ENCODE data around the gene RNF144B. TPM values are rescaled to one million over a fixed set of nuclear protein-coding genes. Genes with fewer than 3 reads are reported as not detected.

RNF144B gene
- 4.0 and 5.7 TPM in 2 replicates for total RNA-seq

- DNase-seq (ENCODE audit: low spot score), result peak; percentile 43
- Mint-ChIP-seq H3K36me3 (ENCODE audit: low read depth) (no peaks in the 10 kb centered on the region), H3K9me3 (no peaks in the 10 kb centered on the region), H3K4me1 (ENCODE audit: low read depth) (peaks cover 27% of the 10 kb centered on the region), H3K27me3 (ENCODE audit: low read depth) (peaks cover 12% of the 10 kb centered on the region), H3K27ac (peak within 1 kb of the TSS; percentile 1), H3K4me3 (ENCODE audit: low read depth) (peak within 1 kb of the TSS; percentile 84)
- intact Hi-C loops (cut with micrococcal nuclease), result loop anchor here (2.0 to 5.0 kb wide), 2 partner anchors 58 to 100 kb away; no protein-coding TSS in a partner anchor
Observed at GRCh38 chr6:18387061-18387721, at the start of gene RNF144B. RNF144B (plus strand) TSS chr6:18387350; CDS start chr6:18399535, 12,185 bp downstream.

DNA sequence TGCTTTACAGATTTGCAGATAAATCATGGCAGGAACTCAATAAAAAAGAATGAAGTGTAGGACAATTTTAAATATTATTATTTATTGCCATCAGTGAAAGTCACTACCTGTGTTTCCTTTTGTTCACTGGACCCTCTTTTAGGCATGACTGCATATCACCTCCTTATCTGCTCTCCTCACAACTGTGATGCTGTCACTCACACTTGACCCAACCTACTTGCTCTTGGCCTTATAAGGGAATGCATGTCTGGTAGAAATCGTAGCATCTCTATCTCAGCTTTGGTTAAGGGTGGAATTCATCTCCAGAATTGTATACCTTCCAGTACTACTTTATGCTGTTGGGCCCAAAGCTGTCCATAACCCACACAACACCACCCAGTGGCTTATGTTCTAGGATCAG, 47.6 kb upstream of the RNF144B start:
- peaks cover 5% of the 10 kb centered on the region for H3K27me3 Mint-ChIP-seq (ENCODE audit: low read depth)
- intact Hi-C loops (cut with micrococcal nuclease), result no loop called here
- H3K9me3 Mint-ChIP-seq, result no peaks in the 10 kb centered on the region
- H3K4me3 Mint-ChIP-seq (ENCODE audit: low read depth), result no peak overlapping the region
- no peaks in the 10 kb centered on the region for H3K36me3 Mint-ChIP-seq (ENCODE audit: low read depth)
- H3K4me1 Mint-ChIP-seq (ENCODE audit: low read depth), result no peaks in the 10 kb centered on the region
- H3K27ac Mint-ChIP-seq, result no peak overlapping the region
- no peak for DNase-seq (ENCODE audit: low spot score)

DNA sequence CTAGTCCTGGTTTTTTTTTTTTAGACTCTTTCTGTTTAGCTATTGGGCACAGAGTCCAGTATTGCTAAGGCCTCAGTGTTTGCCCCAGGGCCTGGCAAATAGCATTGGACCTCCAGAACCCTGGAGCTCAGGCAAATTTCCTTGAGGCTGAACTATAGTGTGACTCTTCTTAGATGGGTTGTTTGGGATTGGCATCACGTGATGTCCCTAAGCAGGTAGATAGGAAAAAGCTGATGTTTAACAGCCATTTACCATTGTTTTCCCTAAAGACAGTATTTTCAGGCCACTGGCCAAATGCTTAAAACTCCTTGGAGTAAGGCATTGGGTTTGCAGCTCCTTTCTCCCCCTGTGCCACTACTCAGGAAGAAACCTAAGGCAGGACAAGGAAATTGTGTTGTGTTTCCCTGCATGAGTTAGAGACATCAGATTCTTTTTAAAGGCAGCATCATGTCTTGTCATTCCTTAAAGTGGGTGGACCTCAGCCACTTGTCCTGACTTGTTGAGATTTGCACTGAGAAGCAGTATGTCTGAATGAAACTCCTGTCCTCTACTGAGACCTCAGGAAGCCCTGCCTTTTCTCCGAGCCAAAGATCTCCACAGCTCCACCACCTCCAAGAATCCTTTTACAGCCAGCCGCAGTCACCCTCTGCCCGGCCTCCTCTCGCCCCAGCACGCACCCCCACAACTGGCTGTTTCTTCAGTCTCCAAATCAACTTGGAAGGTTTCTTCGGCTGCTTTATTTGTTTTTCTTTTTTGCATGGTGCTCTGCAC, 46.2 kb upstream of the RNF144B start:
- DNase-seq (ENCODE audit: low spot score), result no peak
- H3K27me3 Mint-ChIP-seq (ENCODE audit: low read depth), result peaks cover 2% of the 10 kb centered on the region
- no peak overlapping the region for H3K27ac Mint-ChIP-seq
- H3K4me1 Mint-ChIP-seq (ENCODE audit: low read depth), result no peaks in the 10 kb centered on the region
- H3K36me3 Mint-ChIP-seq (ENCODE audit: low read depth), result no peaks in the 10 kb centered on the region
- intact Hi-C loops (cut with micrococcal nuclease), result no loop called here
- no peaks in the 10 kb centered on the region for H3K9me3 Mint-ChIP-seq
- H3K4me3 Mint-ChIP-seq (ENCODE audit: low read depth), result no peak overlapping the region

GRCh38 chr6:18342223-18342622, 44.9 kb upstream of the RNF144B start:
- H3K36me3 Mint-ChIP-seq (ENCODE audit: low read depth), result no peaks in the 10 kb centered on the region
- no peak overlapping the region for H3K27ac Mint-ChIP-seq
- intact Hi-C loops (cut with micrococcal nuclease), result no loop called here
- no peak overlapping the region for H3K4me3 Mint-ChIP-seq (ENCODE audit: low read depth)
- H3K27me3 Mint-ChIP-seq (ENCODE audit: low read depth), result peaks cover 2% of the 10 kb centered on the region
- H3K4me1 Mint-ChIP-seq (ENCODE audit: low read depth), result no peaks in the 10 kb centered on the region
- DNase-seq (ENCODE audit: low spot score), result no peak
- H3K9me3 Mint-ChIP-seq, result no peaks in the 10 kb centered on the region

DNA sequence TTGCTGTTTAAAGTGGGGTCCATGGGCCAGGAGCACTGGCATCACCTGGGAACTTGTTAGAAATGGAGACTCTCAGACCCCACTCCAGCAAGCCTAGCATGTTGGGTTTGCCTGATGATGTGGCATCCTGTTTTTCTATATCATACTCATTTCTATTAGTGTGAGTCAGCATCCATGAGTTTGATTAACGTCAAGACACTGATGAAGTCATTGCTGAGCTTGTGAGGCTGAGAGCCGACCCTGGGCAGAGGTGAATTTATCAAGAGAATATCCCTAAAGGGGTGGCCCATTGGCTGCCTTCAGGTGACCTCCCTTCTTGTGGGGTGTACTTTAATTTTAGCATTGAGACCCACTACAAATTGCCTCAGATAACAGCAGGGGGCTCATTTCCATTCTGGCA, 43.4 kb upstream of the RNF144B start:
- intact Hi-C loops (cut with micrococcal nuclease), result no loop called here
- no peaks in the 10 kb centered on the region for H3K4me1 Mint-ChIP-seq (ENCODE audit: low read depth)
- DNase-seq (ENCODE audit: low spot score), result no peak
- no peak overlapping the region for H3K27ac Mint-ChIP-seq
- no peaks in the 10 kb centered on the region for H3K36me3 Mint-ChIP-seq (ENCODE audit: low read depth)
- no peak overlapping the region for H3K4me3 Mint-ChIP-seq (ENCODE audit: low read depth)
- peaks cover 2% of the 10 kb centered on the region for H3K27me3 Mint-ChIP-seq (ENCODE audit: low read depth)
- no peaks in the 10 kb centered on the region for H3K9me3 Mint-ChIP-seq

GRCh38 chr6:18347021-18347577, 40.1 kb upstream of the RNF144B start:
- intact Hi-C loops (cut with micrococcal nuclease), result no loop called here
- Mint-ChIP-seq H3K9me3 (no peaks in the 10 kb centered on the region), H3K36me3 (ENCODE audit: low read depth) (no peaks in the 10 kb centered on the region), H3K4me3 (ENCODE audit: low read depth) (no peak overlapping the region), H3K27me3 (ENCODE audit: low read depth) (peaks cover 11% of the 10 kb centered on the region), H3K27ac (no peak overlapping the region), H3K4me1 (ENCODE audit: low read depth) (no peaks in the 10 kb centered on the region)
- no peak for DNase-seq (ENCODE audit: low spot score)

DNA sequence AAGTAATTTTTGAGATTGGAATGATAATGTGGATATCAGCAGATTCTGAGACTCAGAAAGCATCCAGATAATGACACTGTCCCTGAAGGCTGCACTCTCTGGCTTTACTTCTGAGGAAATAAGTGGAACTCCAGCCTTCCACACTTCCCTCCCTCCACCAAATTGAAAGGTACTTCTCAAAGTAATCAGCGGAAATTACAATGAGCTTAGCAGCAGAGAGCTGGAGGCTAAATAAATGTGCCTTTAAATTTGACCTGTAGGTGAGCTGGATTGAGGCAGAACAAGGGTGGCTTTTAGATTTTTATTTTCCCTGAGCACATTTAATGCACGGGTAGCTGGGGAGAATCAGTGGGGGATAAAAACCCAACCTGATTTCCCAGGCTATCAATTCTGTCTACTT, 39.3 kb upstream of the RNF144B start:
- intact Hi-C loops (cut with micrococcal nuclease), result no loop called here
- DNase-seq (ENCODE audit: low spot score), result no peak
- no peaks in the 10 kb centered on the region for H3K9me3 Mint-ChIP-seq
- no peak overlapping the region for H3K27ac Mint-ChIP-seq
- peaks cover 11% of the 10 kb centered on the region for H3K27me3 Mint-ChIP-seq (ENCODE audit: low read depth)
- no peaks in the 10 kb centered on the region for H3K4me1 Mint-ChIP-seq (ENCODE audit: low read depth)
- no peak overlapping the region for H3K4me3 Mint-ChIP-seq (ENCODE audit: low read depth)
- H3K36me3 Mint-ChIP-seq (ENCODE audit: low read depth), result no peaks in the 10 kb centered on the region

DNA sequence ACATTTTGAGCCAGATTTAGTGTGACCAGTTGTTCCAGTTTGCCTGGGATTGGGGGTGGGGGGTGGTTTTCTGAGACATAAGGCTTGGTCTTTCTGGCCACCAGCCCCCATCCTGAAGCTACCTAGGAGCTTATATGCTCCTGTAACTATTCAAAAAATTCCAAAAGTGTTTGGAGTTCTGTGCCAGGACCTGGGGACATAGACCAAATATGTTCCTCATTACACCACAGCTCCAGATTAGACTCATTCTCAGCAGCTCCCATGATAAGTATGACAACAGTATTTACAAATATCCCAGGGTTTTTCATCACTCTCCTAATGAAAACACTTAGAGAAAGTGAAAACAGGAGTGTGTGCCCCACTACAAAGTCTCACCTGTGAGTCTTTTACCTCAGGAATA, 37.8 kb upstream of the RNF144B start:
- Mint-ChIP-seq H3K4me1 (ENCODE audit: low read depth) (no peaks in the 10 kb centered on the region), H3K9me3 (no peaks in the 10 kb centered on the region), H3K27me3 (ENCODE audit: low read depth) (peaks cover 11% of the 10 kb centered on the region), H3K36me3 (ENCODE audit: low read depth) (no peaks in the 10 kb centered on the region), H3K27ac (no peak overlapping the region), H3K4me3 (ENCODE audit: low read depth) (no peak overlapping the region)
- DNase-seq (ENCODE audit: low spot score), result no peak
- intact Hi-C loops (cut with micrococcal nuclease), result no loop called here

DNA sequence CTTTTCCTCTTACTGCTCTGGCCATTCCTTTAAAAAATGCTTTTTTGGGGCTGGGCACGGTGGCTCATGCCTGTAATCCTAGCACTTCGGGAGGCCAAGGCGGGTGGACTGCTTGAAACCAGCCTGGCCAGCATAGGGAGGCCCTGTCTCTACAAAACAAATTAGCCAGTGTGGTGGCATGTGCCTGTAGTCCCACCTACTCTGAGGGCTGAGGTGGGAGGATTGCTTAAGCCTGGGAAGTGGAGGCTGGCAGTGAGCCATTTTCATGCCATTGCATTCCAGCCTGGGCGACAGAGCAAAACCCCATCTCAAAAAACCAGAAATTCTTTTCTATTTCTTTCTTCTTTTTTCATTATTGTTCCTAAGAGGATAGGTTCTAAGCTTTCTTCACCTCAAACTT, 36.9 kb upstream of the RNF144B start:
- Mint-ChIP-seq H3K27me3 (ENCODE audit: low read depth) (peaks cover 11% of the 10 kb centered on the region), H3K4me1 (ENCODE audit: low read depth) (no peaks in the 10 kb centered on the region), H3K4me3 (ENCODE audit: low read depth) (no peak overlapping the region), H3K9me3 (no peaks in the 10 kb centered on the region), H3K27ac (no peak overlapping the region), H3K36me3 (ENCODE audit: low read depth) (no peaks in the 10 kb centered on the region)
- no peak for DNase-seq (ENCODE audit: low spot score)
- intact Hi-C loops (cut with micrococcal nuclease), result no loop called here

DNA sequence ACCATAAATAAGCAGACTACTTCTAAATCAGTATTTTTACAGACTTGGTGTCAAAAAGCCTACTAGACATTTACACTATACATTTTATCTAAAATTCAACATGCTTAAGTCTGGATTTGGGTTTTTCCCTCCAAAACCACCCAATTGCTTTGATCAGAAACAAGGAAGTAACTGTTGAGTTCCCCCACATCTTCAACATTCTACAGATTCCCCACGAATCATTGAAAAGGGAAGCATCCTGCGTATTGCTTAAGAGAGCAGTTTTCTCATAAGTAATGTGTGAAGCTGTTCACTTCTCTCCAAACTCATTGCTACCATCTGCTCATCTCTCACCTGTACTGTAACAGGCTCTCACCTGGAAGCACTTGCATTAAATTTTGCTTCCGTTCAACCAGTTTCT, 36.4 kb upstream of the RNF144B start:
- H3K36me3 Mint-ChIP-seq (ENCODE audit: low read depth), result no peaks in the 10 kb centered on the region
- H3K4me1 Mint-ChIP-seq (ENCODE audit: low read depth), result no peaks in the 10 kb centered on the region
- peaks cover 15% of the 10 kb centered on the region for H3K27me3 Mint-ChIP-seq (ENCODE audit: low read depth)
- no peak overlapping the region for H3K27ac Mint-ChIP-seq
- no peaks in the 10 kb centered on the region for H3K9me3 Mint-ChIP-seq
- DNase-seq (ENCODE audit: low spot score), result no peak
- H3K4me3 Mint-ChIP-seq (ENCODE audit: low read depth), result no peak overlapping the region
- intact Hi-C loops (cut with micrococcal nuclease), result no loop called here

- H3K36me3 Mint-ChIP-seq (ENCODE audit: low read depth), result no peaks in the 10 kb centered on the region
- no peaks in the 10 kb centered on the region for H3K4me1 Mint-ChIP-seq (ENCODE audit: low read depth)
- no peaks in the 10 kb centered on the region for H3K9me3 Mint-ChIP-seq
- intact Hi-C loops (cut with micrococcal nuclease), result no loop called here
- no peak overlapping the region for H3K27ac Mint-ChIP-seq
- DNase-seq (ENCODE audit: low spot score), result no peak
- no peak overlapping the region for H3K4me3 Mint-ChIP-seq (ENCODE audit: low read depth)
- H3K27me3 Mint-ChIP-seq (ENCODE audit: low read depth), result peaks cover 20% of the 10 kb centered on the region
Observed at GRCh38 chr6:18352001-18352400, 35.1 kb upstream of the RNF144B start.

DNA sequence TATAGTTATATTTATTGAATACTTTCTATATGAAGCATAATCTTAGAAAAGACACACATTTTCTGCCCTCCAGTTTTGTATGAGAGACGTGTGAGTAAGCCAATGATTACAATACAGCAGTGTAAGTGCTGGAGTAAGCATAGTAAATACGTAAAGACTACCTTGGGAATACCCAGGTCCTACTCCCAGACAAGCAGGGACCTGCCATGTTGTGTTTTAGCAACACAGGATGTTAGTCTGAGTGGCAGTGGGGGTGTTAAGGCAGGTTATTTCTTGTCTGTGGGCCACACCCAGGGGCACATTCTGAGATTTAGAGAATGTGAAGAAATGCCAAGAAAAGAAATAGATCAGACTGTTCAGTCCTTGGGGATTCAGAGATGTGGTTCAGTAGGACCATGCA, 34.3 kb upstream of the RNF144B start:
- intact Hi-C loops (cut with micrococcal nuclease), result no loop called here
- Mint-ChIP-seq H3K27me3 (ENCODE audit: low read depth) (peaks cover 20% of the 10 kb centered on the region), H3K4me1 (ENCODE audit: low read depth) (no peaks in the 10 kb centered on the region), H3K4me3 (ENCODE audit: low read depth) (no peak overlapping the region), H3K36me3 (ENCODE audit: low read depth) (no peaks in the 10 kb centered on the region), H3K9me3 (no peaks in the 10 kb centered on the region), H3K27ac (no peak overlapping the region)
- no peak for DNase-seq (ENCODE audit: low spot score)

- Mint-ChIP-seq H3K4me1 (ENCODE audit: low read depth) (no peaks in the 10 kb centered on the region), H3K4me3 (ENCODE audit: low read depth) (no peak overlapping the region), H3K27me3 (ENCODE audit: low read depth) (peaks cover 20% of the 10 kb centered on the region), H3K9me3 (peaks cover 4% of the 10 kb centered on the region), H3K36me3 (ENCODE audit: low read depth) (no peaks in the 10 kb centered on the region), H3K27ac (no peak overlapping the region)
- intact Hi-C loops (cut with micrococcal nuclease), result no loop called here
- DNase-seq (ENCODE audit: low spot score), result no peak
Observed at GRCh38 chr6:18353251-18353650, 33.9 kb upstream of the RNF144B start.
